Caki2 (cell line): ENCODE measurements around the gene WWOX. TPM values are rescaled to one million over a fixed set of nuclear protein-coding genes. Genes with fewer than 3 reads are reported as not detected.

ENCODE experiments used
- DNase-seq: peaks from one replicate; pipeline ENCODE4 v3.0.0-alpha.2; 2015; ENCODE audit warnings: low read depth
- in situ Hi-C: cut with HindIII; loops from 2 replicates; pipeline ENCODE4 v1.10.0; 2016; ENCODE audit warnings: low sequenced_read_pairs, low pct_unique_long_range_greater_than_20kb, mixed read lengths
- total RNA-seq: library from RNA; depleted of rRNA; stranded (reverse); fragments of >200 nt; shearing (Covaris generic); gene quantifications from 2 replicates; pipeline ENCODE4 v1.2.3, GENCODE V29; 2014; ENCODE audit warnings: low replicate concordance

The WWOX gene
- total RNA-seq, 1 experiment from 2014 or later, result 15.1 TPM

DNA sequence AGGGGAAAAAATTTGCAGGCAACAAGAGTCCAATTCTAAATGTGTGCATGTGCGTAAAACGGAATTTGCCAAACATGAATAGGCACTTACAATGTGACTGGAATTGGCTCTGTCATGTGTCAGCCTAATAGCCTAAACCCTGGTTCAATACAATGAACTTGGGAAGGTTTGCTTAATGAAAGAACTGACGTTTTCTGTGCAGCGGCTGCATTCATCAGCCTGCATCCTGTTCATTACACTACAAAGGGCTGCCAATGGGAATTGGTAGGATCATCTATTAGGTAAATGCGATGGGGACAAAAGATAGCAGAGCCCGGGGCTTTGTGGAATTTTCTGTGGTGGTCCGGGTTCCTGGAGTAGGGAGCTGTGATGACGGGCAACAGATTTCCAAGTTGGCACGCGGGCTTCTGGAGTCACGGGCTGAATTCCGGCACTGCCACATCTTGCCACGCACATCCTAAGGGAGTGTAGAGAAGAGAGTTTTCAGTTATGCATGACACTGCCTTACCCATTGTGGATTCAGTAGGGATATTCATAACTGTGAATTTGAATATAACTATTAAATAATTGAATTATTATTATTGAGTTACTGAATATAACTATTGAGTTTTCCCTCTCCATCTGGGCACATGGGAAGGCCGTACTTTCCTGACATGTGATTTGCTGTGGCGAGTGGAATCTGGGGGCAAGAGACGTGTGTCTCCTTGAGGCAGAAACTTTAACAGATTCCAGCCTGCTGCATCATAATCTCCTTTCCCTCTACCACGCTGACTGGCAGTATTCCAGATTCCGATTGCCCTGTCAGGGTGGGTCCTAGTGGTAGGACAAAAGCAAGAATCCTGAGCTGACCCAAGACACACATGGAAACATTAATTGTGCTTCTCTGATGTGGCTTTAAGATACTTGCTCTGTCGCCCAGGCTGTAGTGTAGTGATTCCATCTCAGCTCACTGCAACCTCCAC, 565.6 kb downstream of the WWOX start:
- in situ Hi-C loops, result no loop called here
- no peak for DNase-seq

DNA sequence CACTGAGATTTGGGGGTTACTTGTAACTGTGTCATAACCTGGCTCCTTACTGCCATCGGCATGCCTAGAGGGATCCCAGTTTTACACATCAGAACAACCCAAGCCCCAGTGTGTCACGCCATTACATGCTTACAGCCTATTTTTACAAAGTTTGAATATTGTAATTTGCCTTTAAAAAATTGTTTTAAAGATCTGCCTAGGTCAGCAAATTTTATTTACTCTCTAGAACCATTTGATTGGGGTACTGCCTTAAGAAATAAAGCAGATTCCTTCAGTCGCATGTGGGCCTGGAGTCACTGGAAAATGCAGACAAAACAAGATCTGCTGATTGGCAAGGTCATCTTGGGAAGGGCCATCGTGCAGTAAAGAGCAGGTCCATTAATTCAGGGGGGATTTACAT, 566.9 kb downstream of the WWOX start:
- in situ Hi-C loops, result no loop called here
- DNase-seq, result no peak

GRCh38 chr16:78667675-78668074, 568.2 kb downstream of the WWOX start:
- in situ Hi-C loops, result no loop called here
- no peak for DNase-seq

GRCh38 chr16:78668393-78668792, 568.9 kb downstream of the WWOX start:
- DNase-seq, result no peak
- in situ Hi-C loops, result no loop called here

DNA sequence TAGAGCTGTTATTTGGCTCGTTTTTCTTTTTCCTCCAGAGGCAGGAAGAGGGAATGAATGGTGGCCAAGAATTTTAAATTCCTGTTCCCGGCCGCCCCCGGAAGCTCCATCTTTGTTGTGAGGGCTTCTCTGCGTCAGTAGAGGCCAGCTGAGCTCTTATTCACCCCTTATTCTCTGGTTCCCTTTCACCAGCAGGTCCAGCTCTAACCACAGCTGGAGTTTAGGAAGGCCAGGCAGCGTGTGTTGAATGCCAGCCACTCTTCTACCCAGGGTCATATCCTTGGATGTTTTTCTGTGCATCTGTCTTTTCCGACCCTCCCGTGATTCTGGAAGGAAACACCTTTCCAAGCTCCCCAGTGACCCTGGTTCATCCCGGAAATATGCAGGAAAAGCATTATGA, 570.5 kb downstream of the WWOX start:
- in situ Hi-C loops, result no loop called here
- no peak for DNase-seq

GRCh38 chr16:78672779-78673556, 573.5 kb downstream of the WWOX start:
- in situ Hi-C loops, result no loop called here
- no peak for DNase-seq

DNA sequence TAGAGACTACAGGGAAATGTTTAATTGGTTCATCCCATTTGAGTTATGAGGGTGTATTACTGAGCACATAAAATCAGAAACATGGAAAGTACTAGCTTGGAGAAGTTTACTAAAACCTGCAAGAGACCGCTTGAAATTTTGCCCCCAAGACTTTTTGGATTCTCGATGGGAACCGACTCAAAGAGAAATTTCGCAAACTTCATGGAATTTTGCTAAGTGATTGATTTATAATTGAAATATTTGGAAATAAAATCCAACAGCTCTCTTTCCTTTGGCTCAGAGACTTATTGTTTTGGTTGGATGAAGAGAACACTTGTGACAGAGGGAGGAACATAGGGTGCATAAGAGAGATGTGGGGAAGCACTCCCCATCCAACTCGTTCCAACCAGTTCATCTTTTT, 574.4 kb downstream of the WWOX start:
- no peak for DNase-seq
- in situ Hi-C loops, result no loop called here

DNA sequence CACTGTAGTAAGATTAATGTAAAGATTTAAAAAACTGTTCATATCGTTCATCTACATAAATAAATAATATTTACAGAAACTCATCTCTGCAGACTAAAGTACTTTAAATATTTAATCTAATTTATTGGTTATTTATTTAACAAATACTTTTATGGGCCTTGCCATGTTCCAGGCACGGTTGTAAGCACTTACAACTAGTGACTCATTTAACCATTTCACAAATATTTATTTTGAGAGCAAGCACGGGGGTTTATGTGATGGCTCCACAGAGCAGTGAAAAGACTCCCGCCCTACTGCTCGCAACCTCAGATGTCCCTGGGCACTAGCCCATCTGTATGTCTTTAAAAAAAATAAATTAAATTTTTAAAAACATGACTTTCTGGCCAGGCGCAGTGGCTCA, 575.9 kb downstream of the WWOX start:
- in situ Hi-C loops, result no loop called here
- DNase-seq, result no peak

- in situ Hi-C loops, result no loop called here
- no peak for DNase-seq
Observed at GRCh38 chr16:78675951-78676792, 576.7 kb downstream of the WWOX start.

DNA sequence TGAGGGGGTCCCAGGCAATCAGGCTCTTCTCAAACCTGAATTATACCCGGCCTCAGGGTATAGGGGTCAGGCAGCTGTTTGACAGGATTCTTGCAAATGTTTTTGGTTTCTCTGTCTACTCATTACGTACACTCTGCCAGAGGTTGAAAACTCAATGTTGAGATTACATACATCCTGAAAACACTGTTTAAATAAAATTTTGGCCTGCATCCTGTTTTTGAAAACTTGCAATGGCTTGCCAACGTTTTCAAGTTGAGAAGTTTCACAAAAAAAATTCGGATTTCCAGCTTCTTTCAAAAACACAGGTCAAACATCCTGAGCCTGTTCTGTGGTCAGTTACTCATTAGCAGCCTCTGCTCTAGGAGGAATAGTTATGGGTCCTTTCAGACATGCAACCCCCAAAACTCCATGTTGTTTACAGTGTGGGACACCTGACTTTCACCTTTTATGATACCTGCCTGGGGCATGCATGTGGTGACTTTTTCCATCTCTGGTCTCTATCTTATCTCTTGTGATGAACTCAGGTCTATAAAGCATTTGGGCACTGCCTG, 577.8 kb downstream of the WWOX start:
- no peak for DNase-seq
- in situ Hi-C loops, result no loop called here

DNA sequence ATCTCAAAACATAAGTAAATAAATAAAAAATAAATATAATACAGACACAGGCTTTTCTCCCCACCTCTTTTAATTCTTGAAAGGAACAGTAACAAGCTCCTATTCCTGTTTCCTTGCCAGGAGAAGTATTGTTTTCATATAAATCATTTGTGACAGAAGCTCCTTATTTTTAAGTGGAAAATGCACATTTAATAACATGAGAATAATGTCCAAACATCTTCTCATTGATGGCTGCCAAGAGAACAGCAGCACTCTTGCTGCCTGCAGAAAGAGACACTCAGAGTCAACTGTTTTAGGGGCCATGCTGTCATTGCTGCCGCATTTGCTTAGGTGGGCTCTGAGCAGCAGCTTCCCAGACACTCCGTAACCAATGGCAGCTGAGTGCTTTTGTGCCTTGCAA, 580.1 kb downstream of the WWOX start:
- no peak for DNase-seq
- in situ Hi-C loops, result no loop called here

GRCh38 chr16:78681743-78682142, 582.3 kb downstream of the WWOX start:
- in situ Hi-C loops, result no loop called here
- DNase-seq, result no peak

- in situ Hi-C loops, result no loop called here
- no peak for DNase-seq
Observed at GRCh38 chr16:78684030-78684611, 584.7 kb downstream of the WWOX start.

DNA sequence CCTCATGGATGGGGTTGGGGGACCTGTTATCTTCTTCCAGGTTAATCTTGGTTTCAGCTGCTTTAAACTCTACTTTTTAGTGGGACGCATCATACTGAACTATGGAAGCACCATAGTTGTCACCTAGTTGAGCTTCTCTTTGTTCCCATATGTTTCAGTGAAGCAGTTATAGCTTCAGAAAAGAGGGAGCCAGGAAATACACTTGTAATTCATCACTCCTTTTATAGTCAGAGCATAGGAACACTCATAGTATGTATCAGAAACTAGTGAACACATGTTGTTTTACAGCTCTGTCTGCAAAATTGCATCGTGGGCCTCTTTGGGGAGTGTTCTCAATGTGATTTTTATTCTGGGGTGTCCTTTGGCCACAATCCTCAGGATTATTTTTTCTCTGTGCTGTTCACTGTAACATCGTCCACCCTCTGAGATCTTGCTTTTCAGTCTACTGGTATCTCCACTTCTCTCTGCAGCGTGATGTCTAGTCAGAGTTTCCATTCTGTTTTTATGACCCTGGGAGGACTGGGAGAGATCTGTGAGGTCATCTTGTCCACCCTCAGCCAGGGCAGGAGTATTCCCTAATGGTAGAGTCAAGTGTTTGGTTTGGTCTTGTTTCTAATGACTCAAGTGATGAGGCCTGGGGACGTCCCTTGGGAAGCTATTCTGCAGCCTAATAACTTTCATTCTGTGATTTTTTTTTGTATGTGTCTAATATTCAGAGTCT, 585.4 kb downstream of the WWOX start:
- no peak for DNase-seq
- in situ Hi-C loops, result no loop called here

DNA sequence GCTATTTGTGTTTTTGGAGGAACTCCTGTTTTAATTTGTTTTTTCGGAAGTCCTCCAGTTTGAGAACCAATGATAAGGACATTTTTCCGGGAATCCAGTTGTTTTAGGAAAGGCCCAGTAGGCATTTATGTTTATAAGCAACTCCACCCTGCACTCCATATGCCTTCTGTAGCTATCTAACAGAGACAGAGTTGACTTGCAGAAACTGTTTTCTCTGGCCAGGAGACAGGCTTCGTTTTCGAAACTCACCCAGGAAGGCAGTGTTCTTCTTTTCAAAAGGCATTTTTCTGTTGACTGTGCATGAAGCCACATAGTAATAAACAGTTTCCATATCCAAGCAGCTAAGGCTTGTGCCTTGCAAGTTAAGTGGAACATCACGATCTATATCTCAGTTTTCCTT, 587.1 kb downstream of the WWOX start:
- in situ Hi-C loops, result no loop called here

DNA sequence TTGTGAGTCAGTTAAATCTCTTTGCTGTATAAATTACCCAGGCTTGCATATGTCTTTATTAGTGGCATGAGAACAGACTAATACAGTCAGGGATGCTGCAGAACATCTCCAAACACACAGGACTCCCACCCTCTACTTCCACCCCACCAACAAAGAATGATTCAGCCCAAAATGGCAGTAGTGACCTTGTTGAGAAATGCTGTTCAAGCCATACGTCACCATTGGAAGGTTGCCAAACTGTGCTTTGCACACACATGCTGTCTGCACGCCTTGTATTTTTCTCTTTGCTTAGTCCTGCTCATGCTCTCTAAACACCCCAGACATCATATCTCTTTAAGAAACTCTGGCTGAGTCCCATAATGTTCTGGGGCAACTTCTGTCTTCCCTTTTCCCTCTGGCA, 589.6 kb downstream of the WWOX start:
- in situ Hi-C loops, result no loop called here
- DNase-seq, result no peak

More for the DNA sequence above, 587.1 kb downstream of the WWOX start:
- no peak for DNase-seq

- no peak for DNase-seq
- in situ Hi-C loops, result no loop called here
Observed at GRCh38 chr16:78689536-78689935, 590.1 kb downstream of the WWOX start.
